Naive thymus-derived CD8-positive, alpha-beta T cell (primary cell): ENCODE measurements around the gene PRKAG3. TPM values are rescaled to one million over a fixed set of nuclear protein-coding genes. Genes with fewer than 3 reads are reported as not detected.
A peak's percentile ranks its signal among the peaks of the same experiment; 100 is the strongest.

Source experiments
- ATAC-seq, 2 donors: fragments of 150-1000 bp; cut with Tn5 transposase in 1 of 2; sonication (Bioruptor Pico), chemical (Tn5 transposase) in 1 of 2; 1 replicate in 1 of 2; 2 replicates in 1 of 2; pipeline ENCODE4 v1.10.0; 2021; ENCODE audit warnings: mild to moderate bottlenecking in 2 of 2, moderate library complexity in 2 of 2
- POLR2A ChIA-PET: fragments of 350-600 bp; sonication (Branson Sonifier 250); formaldehyde crosslinking; loops from one replicate; lab custom pipeline; 2021; ENCODE audit warnings: antibody characterized with exemption; lab: Charles Lee
- DNase-seq, 10 donors: peaks; one replicate each; pipeline versions ENCODE4 v3.0.0 to v3.0.0-alpha.2; 2020 to 2022
- H3K27ac Mint-ChIP-seq, 10 donors: one replicate each; pipeline ENCODE4 v1.8.0; 2020 to 2022; ENCODE audit warnings: mild to moderate bottlenecking in 10 of 10, mixed read lengths in 10 of 10, moderate library complexity in 4 of 10, inconsistent platforms in 1 of 10
- H3K27me3 Mint-ChIP-seq, 5 donors: one replicate each; pipeline ENCODE4 v1.8.0; 2021 to 2022; ENCODE audit warnings: mixed read lengths in 5 of 5
- H3K36me3 Mint-ChIP-seq, 3 donors: one replicate each; pipeline ENCODE4 v1.8.0; 2020 to 2022; ENCODE audit warnings: mixed read lengths in 3 of 3, mild to moderate bottlenecking in 2 of 3, inconsistent platforms in 1 of 3
- H3K4me1 Mint-ChIP-seq, 4 donors: one replicate each; pipeline ENCODE4 v1.8.0; 2021 to 2022; ENCODE audit warnings: mixed read lengths in 4 of 4
- H3K4me3 Mint-ChIP-seq, 10 donors: one replicate each; pipeline ENCODE4 v1.8.0; 2020 to 2022; ENCODE audit warnings: mild to moderate bottlenecking in 10 of 10, mixed read lengths in 10 of 10, moderate library complexity in 6 of 10, inconsistent platforms in 1 of 10
- H3K9me3 Mint-ChIP-seq, 9 donors: one replicate each; pipeline ENCODE4 v1.8.0; 2020 to 2022; ENCODE audit warnings: mixed read lengths in 9 of 9, mild to moderate bottlenecking in 3 of 9, inconsistent platforms in 1 of 9, moderate library complexity in 1 of 9
- polyA plus RNA-seq, 3 donors: library from polyadenylated mRNA; unstranded; fragments of 300-500 nt; fragmentation: Illumina TruSeq; gene quantifications; one replicate each; pipeline ENCODE4 v1.2.3, GENCODE V29; 2021
- total RNA-seq, 8 experiments: library from RNA in 2 of 8; stranded (reverse) in 2 of 8; gene quantifications; one replicate each; pipeline ENCODE4 v1.2.3 and lab custom pipeline; 2021 to 2026

Gene PRKAG3
- total and polyA plus RNA-seq, 5 experiments from 2014 or later = not detected

GRCh38 chr2:218860950-218861381 lies 29.4 kb upstream of the PRKAG3 start:
- ATAC-seq = peak; percentile 71 to 78

DNA sequence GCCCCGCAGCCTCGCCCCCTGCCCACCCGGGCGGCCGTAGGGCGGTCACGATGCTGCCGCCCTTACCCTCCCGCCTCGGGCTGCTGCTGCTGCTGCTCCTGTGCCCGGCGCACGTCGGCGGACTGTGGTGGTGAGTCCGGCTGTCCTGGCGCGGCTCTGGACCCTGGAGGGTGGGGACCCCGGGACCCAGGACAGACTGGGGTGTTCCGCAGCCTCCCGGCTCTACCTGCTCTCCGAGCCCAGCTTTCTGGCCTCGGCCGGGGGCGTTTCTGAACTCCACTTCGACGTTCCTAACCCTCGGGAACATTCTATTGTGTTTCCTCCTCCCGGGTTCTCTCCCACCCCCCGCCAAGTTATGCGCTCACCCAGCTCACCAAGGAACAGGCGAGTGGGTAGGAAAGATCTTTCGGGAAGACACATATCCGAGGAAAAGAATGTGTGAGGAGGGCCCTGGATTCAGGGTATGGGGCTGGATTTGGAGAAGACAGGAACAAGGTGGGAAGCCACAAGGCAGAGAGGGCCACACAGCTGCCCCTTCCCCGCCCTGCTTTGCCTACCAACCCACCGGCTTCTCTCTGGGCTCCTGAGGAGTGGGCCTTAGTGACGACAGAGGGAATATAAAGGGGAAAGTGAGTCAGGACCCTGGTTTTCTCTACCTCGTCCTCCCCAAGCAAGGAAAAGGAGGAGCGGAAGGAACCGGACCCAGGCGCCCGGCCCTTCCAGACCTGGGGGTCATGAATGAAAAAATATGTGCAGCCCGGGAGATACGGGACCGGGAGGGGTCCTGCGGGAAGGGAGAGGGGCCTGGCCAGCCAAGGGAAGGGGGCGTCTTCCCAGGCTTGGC lies 28.6 kb upstream of the PRKAG3 start:
- ATAC-seq = no peak
- Mint-ChIP-seq H3K4me1 (peaks cover 17 to 40% (median 31%) of the 10 kb centered on the region in 4 donors), H3K27me3 (peaks cover 37 to 93% (median 68%) of the 10 kb centered on the region in 5 donors), H3K4me3 (peak overlapping the region; percentile 48 to 89 (median 70)), H3K36me3 (peaks cover 0 to 6% (median 0%) of the 10 kb centered on the region in 3 donors), H3K9me3 (no peaks in the 10 kb centered on the region), H3K27ac (peak overlapping the region in 1 of 10 donors; percentile 40)
- DNase-seq = peak in 1 of 10 donors; percentile 38
- POLR2A ChIA-PET = interaction anchor here (0.5 to 1.6 kb wide), 2 partner anchors 37 to 325 kb away, joined by 3 read pairs; no protein-coding TSS in a partner anchor

More at GRCh38 chr2:218860950-218861381, 29.4 kb upstream of the PRKAG3 start:
- peak in 3 of 10 donors; percentile 39 to 61 (median 42) for DNase-seq
- Mint-ChIP-seq H3K9me3 (no peaks in the 10 kb centered on the region), H3K36me3 (peaks cover 0 to 4% (median 0%) of the 10 kb centered on the region in 3 donors), H3K4me3 (peak overlapping the region; percentile 41 to 82 (median 68)), H3K4me1 (peaks cover 17 to 40% (median 31%) of the 10 kb centered on the region in 4 donors), H3K27me3 (peaks cover 33 to 87% (median 62%) of the 10 kb centered on the region in 5 donors), H3K27ac (peak overlapping the region in 1 of 10 donors; percentile 33)
- POLR2A ChIA-PET = interaction anchor here (0.5 to 1.6 kb wide), 2 partner anchors 37 to 324 kb away, joined by 3 read pairs; no protein-coding TSS in a partner anchor

GRCh38 chr2:218859556-218859987 lies 28.0 kb upstream of the PRKAG3 start, which contains the start of gene WNT6:
WNT6 (plus strand) TSS chr2:218859805; CDS start chr2:218860038, 233 bp downstream.
- POLR2A ChIA-PET = no interaction called here
- H3K27me3 Mint-ChIP-seq = peaks cover 40 to 93% (median 74%) of the 10 kb centered on the region in 5 donors
- peak in 1 of 10 donors; percentile 44 for DNase-seq
- H3K4me1 Mint-ChIP-seq = peaks cover 17 to 40% (median 31%) of the 10 kb centered on the region in 4 donors
- no peaks in the 10 kb centered on the region for H3K9me3 Mint-ChIP-seq
- peaks cover 0 to 6% (median 0%) of the 10 kb centered on the region in 3 donors for H3K36me3 Mint-ChIP-seq
- peak; percentile 33 to 52 for ATAC-seq
- peak within 1 kb of the TSS in 1 of 10 donors; percentile 40 for H3K27ac Mint-ChIP-seq
- H3K4me3 Mint-ChIP-seq = peak within 1 kb of the TSS; percentile 57 to 89 (median 72)

- H3K36me3 Mint-ChIP-seq = peaks cover 0 to 6% (median 0%) of the 10 kb centered on the region in 3 donors
- POLR2A ChIA-PET = no interaction called here
- H3K27ac Mint-ChIP-seq = no peak overlapping the region
- peaks cover 17 to 40% (median 31%) of the 10 kb centered on the region in 4 donors for H3K4me1 Mint-ChIP-seq
- DNase-seq (peak in 1 of 10 donors; percentile 55), ATAC-seq (no peak)
- H3K27me3 Mint-ChIP-seq = peaks cover 45 to 93% (median 77%) of the 10 kb centered on the region in 5 donors
- peak overlapping the region; percentile 57 to 86 (median 70) for H3K4me3 Mint-ChIP-seq
- no peaks in the 10 kb centered on the region for H3K9me3 Mint-ChIP-seq
Observed at GRCh38 chr2:218858671-218859555, 27.3 kb upstream of the PRKAG3 start.

GRCh38 chr2:218858138-218858445 lies 26.5 kb upstream of the PRKAG3 start:
- peak overlapping the region in 2 of 10 donors; percentile 3 to 53 for H3K27ac Mint-ChIP-seq
- no peaks in the 10 kb centered on the region for H3K9me3 Mint-ChIP-seq
- H3K36me3 Mint-ChIP-seq = peaks cover 0 to 6% (median 0%) of the 10 kb centered on the region in 3 donors
- POLR2A ChIA-PET = interaction anchor here (0.6 kb wide), 1 partner anchor 34 kb away, joined by 3 read pairs; no protein-coding TSS in a partner anchor
- peak overlapping the region in 1 of 10 donors; percentile 64 for H3K4me3 Mint-ChIP-seq
- ATAC-seq (no peak), DNase-seq (peak in 1 of 10 donors; percentile 38)
- peaks cover 17 to 40% (median 32%) of the 10 kb centered on the region in 4 donors for H3K4me1 Mint-ChIP-seq
- H3K27me3 Mint-ChIP-seq = peaks cover 43 to 93% (median 77%) of the 10 kb centered on the region in 5 donors

- Mint-ChIP-seq H3K9me3 (no peaks in the 10 kb centered on the region), H3K4me3 (no peak overlapping the region), H3K4me1 (peaks cover 17 to 40% (median 34%) of the 10 kb centered on the region in 4 donors), H3K27me3 (peaks cover 40 to 93% (median 77%) of the 10 kb centered on the region in 5 donors), H3K36me3 (peaks cover 0 to 6% (median 0%) of the 10 kb centered on the region in 3 donors), H3K27ac (peak overlapping the region in 1 of 10 donors; percentile 40)
- no peak for ATAC-seq
- POLR2A ChIA-PET = interaction anchor here (0.6 kb wide), 1 partner anchor 34 kb away, joined by 3 read pairs; no protein-coding TSS in a partner anchor
- peak in 1 of 10 donors; percentile 31 for DNase-seq
Observed at GRCh38 chr2:218857371-218858137, 26.0 kb upstream of the PRKAG3 start.

- Mint-ChIP-seq H3K4me3 (no peak overlapping the region), H3K27ac (no peak overlapping the region), H3K9me3 (no peaks in the 10 kb centered on the region), H3K27me3 (peaks cover 39 to 90% (median 76%) of the 10 kb centered on the region in 5 donors), H3K4me1 (peaks cover 17 to 40% (median 34%) of the 10 kb centered on the region in 4 donors), H3K36me3 (peaks cover 0 to 6% (median 0%) of the 10 kb centered on the region in 3 donors)
- no peak for DNase-seq
- POLR2A ChIA-PET = no interaction called here
- no peak for ATAC-seq
Observed at GRCh38 chr2:218856896-218857243, 25.3 kb upstream of the PRKAG3 start.

GRCh38 chr2:218856167-218856895 lies 24.7 kb upstream of the PRKAG3 start:
- peaks cover 0 to 6% (median 0%) of the 10 kb centered on the region in 3 donors for H3K36me3 Mint-ChIP-seq
- POLR2A ChIA-PET = no interaction called here

GRCh38 chr2:218855305-218856166 lies 23.9 kb upstream of the PRKAG3 start:
- Mint-ChIP-seq H3K36me3 (peaks cover 0 to 6% (median 0%) of the 10 kb centered on the region in 3 donors), H3K9me3 (no peaks in the 10 kb centered on the region), H3K27ac (peak overlapping the region in 1 of 10 donors; percentile 6), H3K4me3 (no peak overlapping the region), H3K4me1 (peaks cover 14 to 28% (median 21%) of the 10 kb centered on the region in 4 donors), H3K27me3 (peaks cover 35 to 81% (median 77%) of the 10 kb centered on the region in 5 donors)
- no peak for ATAC-seq
- POLR2A ChIA-PET = no interaction called here
- no peak for DNase-seq

More at GRCh38 chr2:218856167-218856895, 24.7 kb upstream of the PRKAG3 start:
- Mint-ChIP-seq H3K27ac (peak overlapping the region in 1 of 10 donors; percentile 35), H3K9me3 (no peaks in the 10 kb centered on the region), H3K4me1 (peaks cover 17 to 34% (median 29%) of the 10 kb centered on the region in 4 donors), H3K4me3 (no peak overlapping the region), H3K27me3 (peaks cover 34 to 85% (median 70%) of the 10 kb centered on the region in 5 donors)
- DNase-seq (peak in 1 of 10 donors; percentile 19), ATAC-seq (no peak)

DNA sequence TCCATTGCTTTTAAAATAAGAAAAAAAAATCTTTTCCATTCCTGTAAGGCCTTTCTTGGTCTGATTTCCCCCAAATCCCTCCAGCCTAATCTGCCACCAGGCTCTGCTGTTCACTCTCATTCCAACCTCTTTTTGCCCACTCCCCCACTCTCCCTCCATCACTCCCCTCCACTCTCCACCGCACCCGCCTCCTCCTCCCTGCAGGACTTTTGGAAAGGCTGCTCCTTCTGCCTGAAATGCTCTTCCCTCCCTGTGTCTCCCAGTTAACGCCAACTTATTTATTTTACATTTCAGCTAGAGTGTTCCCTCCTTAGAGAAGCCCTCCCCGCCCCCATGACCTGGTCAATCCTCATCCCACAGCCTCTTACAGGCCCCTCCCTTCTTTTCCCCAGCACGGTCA lies 23.3 kb upstream of the PRKAG3 start:
- peaks cover 0 to 6% (median 0%) of the 10 kb centered on the region in 3 donors for H3K36me3 Mint-ChIP-seq
- POLR2A ChIA-PET = no interaction called here
- DNase-seq = no peak

More for the DNA sequence above, 23.3 kb upstream of the PRKAG3 start:
- H3K4me1 Mint-ChIP-seq = peaks cover 10 to 23% (median 15%) of the 10 kb centered on the region in 4 donors
- ATAC-seq = no peak
- no peaks in the 10 kb centered on the region for H3K9me3 Mint-ChIP-seq
- no peak overlapping the region for H3K4me3 Mint-ChIP-seq
- H3K27me3 Mint-ChIP-seq = peaks cover 31 to 77% (median 70%) of the 10 kb centered on the region in 5 donors
- no peak overlapping the region for H3K27ac Mint-ChIP-seq
